GM18511 (cell line): ENCODE measurements around the gene CHN2.

Experiments
- ATAC-seq: cut with Tn5 transposase; IDR thresholded peaks from one replicate; pipeline ENCODE4 v1.9.1; 2021; ENCODE audit warnings: mild to moderate bottlenecking, moderate library complexity; ENCODE audit not compliant: unreplicated experiment

CHN2 gene

DNA sequence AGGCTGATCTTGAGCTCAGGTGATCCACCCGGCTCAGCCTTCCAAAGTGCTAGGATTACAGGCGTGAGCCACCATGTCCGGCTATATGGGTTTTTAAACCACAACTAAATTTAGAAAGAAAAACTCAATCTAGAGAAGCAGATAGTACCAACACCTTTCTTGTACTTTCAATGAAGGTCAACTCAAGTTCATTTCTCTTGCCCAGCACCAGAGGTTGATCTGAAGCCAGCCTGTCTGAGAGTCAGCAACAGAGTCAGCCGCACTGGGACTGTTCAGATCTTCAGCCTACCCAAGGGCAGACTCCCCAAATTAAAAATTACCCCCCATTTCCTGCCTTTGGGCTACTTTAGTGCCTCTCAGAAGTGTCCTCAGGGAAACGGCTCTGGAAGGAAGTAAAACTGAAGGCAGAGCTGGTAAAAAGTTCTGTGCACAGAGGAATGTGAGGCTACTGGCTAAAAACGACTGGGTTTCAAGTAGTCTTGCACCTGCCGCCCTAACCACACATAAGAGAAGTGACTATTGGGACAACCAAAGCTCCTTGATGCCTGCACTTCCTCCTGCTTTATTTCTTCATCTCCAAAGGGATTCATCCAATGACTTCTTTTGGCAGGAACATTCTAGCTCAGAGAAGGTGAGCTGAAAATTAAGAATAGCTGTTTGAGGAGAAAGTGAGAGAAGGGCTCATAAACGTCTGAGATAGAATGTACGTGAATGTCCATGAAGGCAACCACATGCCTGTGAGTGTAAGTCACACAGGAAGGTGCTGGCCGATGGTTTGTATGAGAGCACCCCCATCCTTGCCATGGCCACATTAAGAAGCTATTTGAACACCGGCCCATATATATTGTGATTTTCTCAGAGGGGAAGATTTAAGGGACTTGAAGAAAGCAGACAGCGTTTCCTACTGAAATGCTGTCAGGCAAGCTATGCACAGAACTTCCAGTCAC, 226.7 kb downstream of the CHN2 start:
- no peak for ATAC-seq

- no peak for ATAC-seq
Measured at GRCh38 chr7:29422829-29423228, 228.3 kb downstream of the CHN2 start.

DNA sequence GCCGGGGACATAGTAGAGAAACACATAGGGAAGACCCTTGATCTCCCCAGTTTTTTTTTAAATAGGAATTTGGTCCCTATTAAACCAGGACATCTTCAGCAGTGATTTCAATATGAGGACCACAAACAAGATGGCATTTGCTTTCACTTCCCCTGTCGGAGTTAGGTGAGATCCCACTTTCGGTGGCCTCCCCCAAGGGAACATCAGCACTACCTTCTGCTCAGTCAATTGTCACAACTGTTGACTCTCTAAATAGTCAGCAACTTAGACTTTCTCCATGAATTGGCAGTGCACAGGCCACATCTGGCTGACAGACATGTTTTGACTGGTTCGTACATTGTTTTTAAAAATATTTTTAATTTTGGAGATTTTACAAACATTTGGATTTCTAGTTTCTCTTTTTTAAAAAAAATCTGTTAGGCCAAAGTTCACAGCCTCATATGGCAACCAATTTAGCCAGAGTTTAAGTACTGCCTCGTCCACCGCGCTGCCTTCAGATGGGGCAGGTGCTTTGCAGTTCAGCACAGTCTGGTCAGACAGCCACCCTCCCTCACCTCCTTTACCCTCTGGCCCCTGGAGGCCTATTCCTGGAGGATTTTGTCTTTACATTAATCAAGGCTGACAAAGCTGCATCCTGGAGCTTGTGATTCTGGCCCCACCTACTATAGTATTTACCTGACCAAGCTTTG, 229.9 kb downstream of the CHN2 start:
- ATAC-seq, result no peak

DNA sequence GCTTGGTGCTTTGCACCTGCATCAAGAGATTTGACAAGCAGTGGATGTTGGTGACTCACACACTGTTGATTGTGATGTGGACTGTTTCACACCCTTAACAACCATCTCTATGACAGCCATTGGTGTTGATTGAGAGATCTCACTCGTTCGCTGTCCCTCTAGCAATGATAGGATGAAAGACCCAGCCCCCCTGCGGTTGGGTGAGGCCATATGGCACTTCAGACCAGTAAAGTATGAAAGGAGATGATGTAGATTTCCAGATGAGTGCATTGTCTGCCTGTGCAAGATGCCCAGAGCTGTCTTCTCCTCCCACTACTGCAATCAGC, 230.4 kb downstream of the CHN2 start:
- no peak for ATAC-seq

DNA sequence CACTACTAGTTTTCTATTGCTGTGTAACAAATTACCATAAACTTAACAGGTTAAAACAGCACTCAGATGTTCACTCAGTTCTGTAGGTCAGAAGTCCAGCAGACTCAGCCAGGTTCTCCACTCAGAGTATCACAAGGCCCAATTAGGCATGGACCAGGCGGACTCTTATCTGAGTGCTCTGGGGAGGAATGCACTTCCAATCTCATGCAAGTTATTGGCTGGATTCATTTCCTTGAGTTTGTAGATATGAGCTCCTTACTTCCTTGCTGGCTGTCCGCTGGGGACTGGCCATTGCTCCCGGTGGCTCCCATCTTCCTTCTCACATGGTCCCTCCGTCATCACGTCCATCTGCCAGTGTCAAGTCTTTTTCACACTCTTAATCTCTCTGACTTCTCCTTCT, 232.0 kb downstream of the CHN2 start:
- ATAC-seq, result no peak

DNA sequence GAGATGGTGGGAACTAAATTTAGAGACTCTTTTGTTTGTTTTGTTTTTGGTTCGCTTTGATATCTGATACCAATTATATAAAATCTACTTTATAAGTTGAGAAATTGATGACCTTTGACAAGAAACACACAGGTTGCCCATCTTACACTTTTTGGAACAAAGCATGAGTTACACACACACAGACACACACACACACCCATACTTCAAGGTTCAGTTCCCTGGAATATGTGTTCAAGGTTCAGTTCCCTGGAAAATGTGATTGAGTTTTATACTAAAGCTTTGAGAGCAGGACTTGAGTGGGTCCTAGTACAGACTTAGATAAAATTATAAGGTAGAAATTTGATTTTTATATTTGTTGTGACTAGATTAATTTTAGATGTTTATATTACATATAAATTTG, 234.8 kb downstream of the CHN2 start:
- ATAC-seq, result no peak

- no peak for ATAC-seq
Measured at GRCh38 chr7:29430279-29430949, 235.8 kb downstream of the CHN2 start.

GRCh38 chr7:29431686-29432085, 237.1 kb downstream of the CHN2 start:
- ATAC-seq, result no peak

DNA sequence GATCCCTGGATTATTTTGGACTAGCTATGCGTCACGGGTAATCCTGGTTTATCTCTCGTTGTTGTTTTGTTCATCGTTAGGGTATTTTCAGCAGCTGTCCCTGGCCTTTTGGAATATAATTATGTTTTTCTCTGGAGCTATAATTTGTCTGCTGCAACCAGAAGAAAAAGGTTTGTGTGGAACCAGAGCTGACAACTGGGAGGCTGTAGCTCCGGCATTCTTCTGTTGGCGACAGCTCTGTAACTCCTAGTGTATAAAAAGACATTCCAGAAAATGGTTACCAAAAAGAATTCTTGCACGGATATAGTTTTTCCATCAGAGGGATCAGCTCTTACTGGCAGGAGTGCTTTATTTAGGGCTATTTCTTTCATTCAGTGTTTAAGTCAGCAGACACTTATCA, 238.1 kb downstream of the CHN2 start:
- ATAC-seq, result no peak

GRCh38 chr7:29434380-29434768, 239.8 kb downstream of the CHN2 start:
- no peak for ATAC-seq

- ATAC-seq, result no peak
Measured at GRCh38 chr7:29435167-29435566, 240.6 kb downstream of the CHN2 start.

- no peak for ATAC-seq
Measured at GRCh38 chr7:29435902-29436301, 241.3 kb downstream of the CHN2 start.

- ATAC-seq, result no peak
Measured at GRCh38 chr7:29442146-29442545, 247.6 kb downstream of the CHN2 start.

DNA sequence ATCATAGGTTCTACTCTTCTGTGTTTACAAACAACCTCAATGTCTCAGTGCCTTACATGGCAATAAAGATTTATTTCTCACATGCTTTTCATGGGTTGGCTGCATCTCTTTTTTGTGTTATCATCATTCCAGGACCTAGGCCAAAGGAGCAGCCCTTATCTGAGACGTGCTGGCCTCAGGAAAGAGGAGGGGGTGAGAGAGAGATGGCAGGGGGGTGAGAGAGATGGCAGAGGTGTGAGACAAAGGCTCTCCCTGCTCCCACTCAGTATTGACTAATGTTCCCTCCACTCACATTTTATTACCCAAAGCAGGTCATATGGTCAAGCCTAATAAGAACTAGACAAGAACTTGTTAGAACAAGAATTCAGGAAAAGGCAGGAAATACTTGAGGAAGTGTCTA, 249.0 kb downstream of the CHN2 start:
- ATAC-seq, result no peak

GRCh38 chr7:29444267-29444666, 249.7 kb downstream of the CHN2 start:
- ATAC-seq, result no peak

DNA sequence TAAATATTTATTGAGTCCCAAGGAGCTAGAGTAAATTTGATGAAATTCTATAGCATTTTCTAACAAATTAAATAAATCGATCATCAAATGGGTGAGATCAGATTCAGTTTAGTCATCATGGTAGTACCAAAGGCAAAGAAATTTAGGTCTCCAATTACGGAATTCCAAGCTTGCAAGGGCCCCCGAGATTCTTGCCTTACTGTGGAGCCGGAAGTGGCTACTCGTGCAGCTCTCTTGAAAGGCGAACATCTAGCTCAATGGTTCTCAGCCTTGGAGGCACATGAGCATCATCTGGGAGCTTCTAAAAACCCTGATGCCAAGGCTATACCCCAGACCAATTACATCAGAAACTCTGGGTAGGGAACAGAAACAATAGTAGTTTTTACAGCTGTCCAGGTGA, 251.2 kb downstream of the CHN2 start:
- no peak for ATAC-seq

- ATAC-seq, result no peak
Measured at GRCh38 chr7:29447828-29448227, 253.3 kb downstream of the CHN2 start.

- no peak for ATAC-seq
Measured at GRCh38 chr7:29449569-29450260, 255.1 kb downstream of the CHN2 start.

DNA sequence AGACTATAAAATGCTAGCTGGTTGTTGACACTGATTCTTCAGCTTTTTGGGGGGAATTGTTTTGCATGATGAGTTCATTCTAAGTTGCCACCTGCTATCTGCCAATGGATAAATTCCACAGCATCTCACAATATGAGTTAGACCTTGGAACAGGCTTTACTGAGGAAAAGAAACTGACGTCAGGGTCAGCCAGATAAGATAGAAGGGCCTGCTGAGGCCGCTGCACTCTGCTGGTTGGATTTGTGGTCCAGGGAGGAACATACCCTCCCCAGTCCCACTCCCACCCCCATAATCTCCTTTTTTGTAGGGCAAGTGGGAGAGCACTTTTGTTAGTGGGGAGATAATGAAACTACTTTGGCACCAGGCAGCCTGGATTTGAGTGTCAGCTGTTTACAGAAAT, 258.4 kb downstream of the CHN2 start:
- ATAC-seq, result no peak

DNA sequence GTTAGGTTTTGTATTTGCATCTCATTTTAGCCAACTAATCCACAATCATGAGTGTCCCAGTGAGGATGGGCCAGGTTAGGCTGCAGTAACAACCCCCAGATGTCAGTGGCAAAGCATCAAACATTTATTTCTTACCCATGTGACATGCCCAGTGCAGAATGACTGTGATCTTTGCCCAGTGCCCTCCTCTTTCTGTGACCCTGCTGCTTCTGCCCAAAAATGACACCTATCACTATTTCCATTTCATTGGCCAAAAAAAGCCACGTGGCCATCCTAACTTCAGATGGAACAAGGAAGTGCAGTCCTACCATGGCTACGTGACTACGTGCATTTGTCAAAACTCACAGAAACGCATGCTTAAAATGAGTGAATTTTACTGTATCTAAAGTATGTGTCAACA, 259.9 kb downstream of the CHN2 start:
- ATAC-seq, result no peak

- ATAC-seq, result no peak
Measured at GRCh38 chr7:29454899-29455451, 260.4 kb downstream of the CHN2 start.
